Measurements from ENCODE around the gene MFSD8.
"Not testable (repeated sequence)": the region's sequence is repeated elsewhere in the genome, so short reads cannot be mapped to it uniquely, and the experiment has no call there.

The MFSD8 gene

DNA sequence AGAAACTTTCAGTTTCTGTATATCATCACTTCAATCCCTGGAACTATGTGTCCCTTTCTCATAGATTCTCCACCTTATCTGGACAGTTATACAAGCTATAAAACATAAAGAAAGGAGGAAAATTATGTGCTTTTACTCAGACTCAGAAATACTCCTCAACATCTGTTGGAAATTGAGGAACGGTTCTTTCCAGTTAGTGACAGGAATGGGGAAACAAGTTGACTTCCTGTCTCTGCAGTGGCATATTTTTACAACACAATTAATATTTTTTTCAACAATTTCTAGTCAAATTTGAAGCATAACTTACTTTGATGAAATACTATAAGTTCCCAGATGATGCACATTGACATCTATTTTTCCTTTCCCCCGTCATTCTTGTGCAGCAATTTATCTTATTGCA is 28.2 kb upstream of the MFSD8 start:
- DNase-seq (ENCODE audit: low spot score), result no peak
- H3K27ac ChIP-seq, result no peak overlapping the region
- POLR2A ChIA-PET (ENCODE audit: low non-redundant PET), result no interaction called here
- TF ChIP-seq, protein P1, sequence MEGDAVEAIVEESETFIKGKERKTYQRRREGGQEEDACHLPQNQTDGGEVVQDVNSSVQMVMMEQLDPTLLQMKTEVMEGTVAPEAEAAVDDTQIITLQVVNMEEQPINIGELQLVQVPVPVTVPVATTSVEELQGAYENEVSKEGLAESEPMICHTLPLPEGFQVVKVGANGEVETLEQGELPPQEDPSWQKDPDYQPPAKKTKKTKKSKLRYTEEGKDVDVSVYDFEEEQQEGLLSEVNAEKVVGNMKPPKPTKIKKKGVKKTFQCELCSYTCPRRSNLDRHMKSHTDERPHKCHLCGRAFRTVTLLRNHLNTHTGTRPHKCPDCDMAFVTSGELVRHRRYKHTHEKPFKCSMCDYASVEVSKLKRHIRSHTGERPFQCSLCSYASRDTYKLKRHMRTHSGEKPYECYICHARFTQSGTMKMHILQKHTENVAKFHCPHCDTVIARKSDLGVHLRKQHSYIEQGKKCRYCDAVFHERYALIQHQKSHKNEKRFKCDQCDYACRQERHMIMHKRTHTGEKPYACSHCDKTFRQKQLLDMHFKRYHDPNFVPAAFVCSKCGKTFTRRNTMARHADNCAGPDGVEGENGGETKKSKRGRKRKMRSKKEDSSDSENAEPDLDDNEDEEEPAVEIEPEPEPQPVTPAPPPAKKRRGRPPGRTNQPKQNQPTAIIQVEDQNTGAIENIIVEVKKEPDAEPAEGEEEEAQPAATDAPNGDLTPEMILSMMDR (conservative IDR thresholded peaks at IDR 0.05; ENCODE audit: low read depth), result no peak
- CTCF ChIA-PET, result no interaction called here

GRCh38 chr4:127988638-127989037 is 23.7 kb upstream of the MFSD8 start:
- TF ChIP-seq, protein P1 (conservative IDR thresholded peaks at IDR 0.05; ENCODE audit: low read depth), result no peak

DNA sequence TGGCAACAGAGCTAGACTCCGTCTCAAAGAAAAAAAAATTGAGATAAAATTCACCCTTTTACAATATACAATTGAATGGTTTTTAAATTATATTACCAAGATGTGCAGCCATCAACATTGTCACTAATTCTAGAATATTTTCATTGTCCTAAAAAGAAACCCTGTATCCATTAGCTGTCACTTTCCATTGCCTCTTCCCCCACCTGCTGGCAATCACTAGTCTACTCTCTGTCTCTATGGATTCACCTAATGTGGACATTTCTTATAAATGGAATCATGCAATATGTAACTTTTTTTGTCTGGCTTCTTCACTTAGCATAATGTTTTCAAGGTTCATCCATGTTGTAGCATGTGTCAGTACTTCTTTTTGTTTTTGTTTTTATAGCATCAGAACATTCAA is 21.0 kb upstream of the MFSD8 start:
- CTCF ChIA-PET, result no interaction called here
- DNase-seq (ENCODE audit: low spot score), result no peak
- POLR2A ChIA-PET (ENCODE audit: low non-redundant PET), result no interaction called here
- TF ChIP-seq, protein P1 (conservative IDR thresholded peaks at IDR 0.05; ENCODE audit: low read depth), result no peak
- H3K27ac ChIP-seq, result no peak overlapping the region

More at GRCh38 chr4:127988638-127989037, 23.7 kb upstream of the MFSD8 start:
- ChIA-PET CTCF (no interaction called here), POLR2A (ENCODE audit: low non-redundant PET) (no interaction called here)
- no peak overlapping the region for H3K27ac ChIP-seq
- no peak for DNase-seq (ENCODE audit: low spot score)

GRCh38 chr4:127982445-127982844 is 17.5 kb upstream of the MFSD8 start:
- CTCF ChIA-PET, result no interaction called here
- H3K27ac ChIP-seq, result no peak overlapping the region
- DNase-seq (ENCODE audit: low spot score), result no peak
- POLR2A ChIA-PET (ENCODE audit: low non-redundant PET), result no interaction called here
- TF ChIP-seq, protein P1 (conservative IDR thresholded peaks at IDR 0.05; ENCODE audit: low read depth), result no peak

DNA sequence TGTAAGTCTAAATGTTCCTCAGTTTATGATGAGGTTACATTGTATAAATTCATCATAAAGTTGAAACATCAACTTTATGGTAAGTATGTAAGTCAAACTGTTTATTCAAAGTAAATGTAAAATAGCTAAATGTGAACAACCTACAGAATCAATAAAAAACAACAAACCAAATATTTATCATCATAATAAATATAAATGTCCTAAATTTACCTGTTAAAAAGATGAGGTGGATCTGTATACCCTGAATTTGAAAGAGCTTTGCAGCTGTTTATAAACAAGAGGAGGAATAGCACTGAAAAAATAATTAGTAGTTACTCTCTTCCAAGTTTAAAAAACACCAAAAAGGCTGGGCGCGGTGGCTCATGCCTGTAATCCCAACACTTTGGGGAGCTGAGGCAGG is 14.0 kb upstream of the MFSD8 start:
- TF ChIP-seq, protein P1 (conservative IDR thresholded peaks at IDR 0.05; ENCODE audit: low read depth), result no peak
- POLR2A ChIA-PET (ENCODE audit: low non-redundant PET), result no interaction called here
- CTCF ChIA-PET, result no interaction called here
- DNase-seq (ENCODE audit: low spot score), result no peak
- no peak overlapping the region for H3K27ac ChIP-seq

- POLR2A ChIA-PET (ENCODE audit: low non-redundant PET), result no interaction called here
These were observed 10.3 kb upstream of the MFSD8 start for GRCh38 chr4:127975121-127975770.

DNA sequence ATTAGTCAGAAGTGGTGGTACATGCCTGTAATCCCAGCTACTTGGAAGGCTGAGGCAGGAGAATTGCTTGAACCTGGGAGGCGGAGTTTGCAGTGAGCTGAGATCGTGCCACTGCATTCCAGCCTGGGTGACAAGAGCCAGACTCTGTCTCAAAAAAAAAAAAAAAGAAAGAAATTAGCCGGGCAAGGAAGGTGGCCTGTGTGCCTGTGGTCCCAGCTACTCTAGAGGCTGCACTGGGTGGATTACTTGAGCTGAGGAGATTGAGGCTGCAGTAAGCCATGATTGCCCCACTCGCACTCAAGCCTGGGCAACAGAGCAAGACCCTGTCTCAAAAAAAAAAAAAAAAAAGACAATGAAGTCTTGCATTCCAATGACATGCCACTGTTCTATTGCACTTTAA is 6.0 kb upstream of the MFSD8 start:
- POLR2A ChIA-PET (ENCODE audit: low non-redundant PET); CTCF ChIA-PET; H3K27ac ChIP-seq; DNase-seq (ENCODE audit: low spot score): not testable (repeated sequence)

More at GRCh38 chr4:127975121-127975770, 10.3 kb upstream of the MFSD8 start:
- TF ChIP-seq, protein P1 (conservative IDR thresholded peaks at IDR 0.05; ENCODE audit: low read depth), result no peak
- H3K27ac ChIP-seq, result no peak overlapping the region
- CTCF ChIA-PET, result interaction anchor here (0.6 kb wide), 1 partner anchor 20 kb away, joined by 3 read pairs; no protein-coding TSS in a partner anchor
- DNase-seq (ENCODE audit: low spot score), result no peak

Data from RWPE1 (cell line).